ENCODE data around the gene KCNC4.

Gene KCNC4

DNA sequence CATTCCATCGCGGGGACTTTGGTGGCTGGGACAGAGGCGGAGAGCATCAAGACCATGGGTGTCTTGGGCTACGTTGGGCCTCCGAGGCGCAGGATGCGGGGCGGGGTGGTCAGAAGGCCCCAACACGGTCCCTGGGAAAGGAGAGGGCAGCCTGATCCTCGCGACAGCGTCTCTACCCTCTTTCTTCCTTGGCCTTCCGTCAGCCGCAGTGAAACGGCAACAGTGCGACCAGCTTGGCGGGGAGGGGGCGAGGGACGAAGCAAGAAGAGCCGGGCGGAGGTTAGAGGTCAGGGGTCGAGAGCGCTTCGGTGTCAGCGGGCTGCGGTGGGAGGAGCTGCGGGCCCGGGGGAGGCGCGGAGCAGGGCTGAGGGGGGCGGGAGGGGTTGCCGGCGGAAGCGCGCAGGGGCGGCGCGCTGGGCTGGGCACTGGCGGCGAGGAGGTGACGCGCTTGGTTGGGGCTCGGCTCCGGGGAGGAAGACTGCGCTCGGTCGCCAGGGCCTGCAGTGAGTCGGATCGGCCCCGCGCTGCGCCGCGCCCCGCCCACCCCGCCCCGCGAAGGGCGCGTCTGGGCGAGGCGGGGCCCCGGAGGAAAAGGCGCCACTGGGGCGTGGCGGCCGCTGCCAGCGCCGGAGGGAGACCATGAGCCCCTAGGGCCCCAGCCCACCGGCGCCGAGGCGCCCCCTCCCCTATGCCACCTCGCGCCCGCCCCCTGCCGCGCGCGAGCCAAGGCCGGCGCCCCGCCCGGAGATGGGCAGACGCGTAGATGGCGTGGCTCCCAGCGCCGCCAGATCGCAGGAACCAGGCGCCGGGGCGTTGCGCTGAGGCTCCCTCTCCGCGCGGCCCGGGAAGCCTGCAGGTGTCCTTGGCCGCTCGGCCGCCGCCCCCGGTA is at the start of gene KCNC4:
Gene KCNC4 (plus strand): TSS at position 600 of the 889 bp plus-strand sequence. CDS start 1,186 bp downstream, outside the sequence.
- peak; percentile 91 for DNase-seq

DNA sequence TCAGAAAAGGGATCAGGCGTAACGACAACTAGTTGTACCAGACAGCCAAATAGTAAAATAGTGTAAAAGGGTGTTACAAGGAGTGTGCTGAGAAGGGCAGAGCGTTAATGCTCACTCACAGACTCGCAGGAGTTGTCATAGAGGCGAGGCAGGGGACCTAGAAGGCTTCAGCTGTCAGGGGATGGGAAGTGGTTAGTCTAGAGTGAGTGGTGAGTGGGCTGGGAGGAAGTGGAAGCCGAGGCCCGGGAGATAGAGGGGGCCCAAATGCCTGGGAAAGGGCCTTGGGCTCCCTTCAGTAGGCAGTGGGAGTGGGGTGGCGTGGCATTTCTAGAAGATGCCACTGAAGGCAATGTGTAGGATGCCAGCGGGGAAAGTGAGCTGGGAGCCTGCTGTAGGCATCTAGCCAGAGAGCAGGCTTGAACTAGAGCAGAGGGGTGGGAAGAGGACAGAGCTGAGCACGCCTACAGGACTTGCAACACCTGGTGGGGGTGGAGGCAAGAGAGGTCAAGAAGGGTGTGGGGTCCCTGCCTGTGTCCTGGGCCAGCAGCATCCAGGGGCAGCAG is 49.5 kb upstream of the KCNC4 start:
- no peak for DNase-seq

DNA sequence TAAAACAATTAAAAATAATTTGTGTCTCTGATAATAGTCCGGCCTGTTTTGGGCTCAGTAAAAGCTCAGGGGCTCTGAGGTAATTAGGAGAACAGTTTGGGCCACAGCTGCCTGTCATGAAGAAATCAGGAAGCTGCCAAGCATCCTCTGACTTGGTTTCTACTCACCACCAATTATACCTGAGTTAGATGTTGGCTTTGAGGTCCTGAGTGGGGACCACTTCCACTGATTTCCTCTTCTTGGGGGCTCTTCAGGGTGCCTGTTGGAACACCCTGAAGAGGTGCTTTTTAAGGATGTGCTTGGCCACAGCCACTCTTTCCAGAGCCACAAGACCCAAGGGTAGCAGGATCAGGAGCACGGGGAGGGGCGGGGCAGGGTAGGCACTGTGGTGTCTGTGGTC is 48.9 kb upstream of the KCNC4 start:
- no peak for DNase-seq

DNA sequence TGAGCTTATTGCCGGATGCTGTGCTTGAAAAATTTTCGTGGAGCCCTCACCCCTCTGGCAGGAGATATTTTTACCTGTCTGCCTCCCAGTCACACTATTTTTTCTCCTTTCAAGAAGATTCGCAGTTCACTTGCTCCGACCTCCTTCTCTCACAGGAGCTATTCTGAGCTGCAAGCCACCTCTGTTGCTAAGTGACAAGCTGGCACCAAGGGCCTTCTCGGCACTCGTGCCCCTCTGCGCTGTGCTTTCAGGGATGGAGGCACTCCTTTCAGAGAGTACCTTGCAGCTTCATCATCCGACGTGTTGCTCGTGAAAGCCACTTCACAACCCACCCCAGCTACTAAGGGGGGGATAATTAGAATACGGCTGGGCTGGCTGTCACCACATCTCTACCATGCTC is 48.3 kb upstream of the KCNC4 start:
- DNase-seq = no peak

DNA sequence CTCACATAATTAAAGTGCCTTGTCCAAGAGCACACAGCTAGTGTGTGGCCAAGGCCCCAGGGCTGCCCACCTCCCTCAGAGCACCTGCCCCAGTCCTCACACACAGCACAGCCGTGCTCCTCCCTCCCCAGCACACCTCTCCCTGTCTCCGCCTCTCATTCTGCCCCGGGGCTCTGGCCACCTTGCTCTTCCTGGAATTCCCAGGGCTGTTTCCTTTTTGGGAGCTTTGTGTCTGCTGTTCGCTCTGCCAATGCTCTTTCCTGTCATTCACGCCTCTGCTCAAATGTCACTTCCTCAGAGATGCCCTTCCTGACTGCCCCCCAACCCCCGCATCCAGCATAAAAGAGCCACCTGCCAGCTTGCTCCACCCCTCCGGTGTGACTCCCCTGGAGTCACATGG is 46.5 kb upstream of the KCNC4 start:
- DNase-seq = no peak

DNA sequence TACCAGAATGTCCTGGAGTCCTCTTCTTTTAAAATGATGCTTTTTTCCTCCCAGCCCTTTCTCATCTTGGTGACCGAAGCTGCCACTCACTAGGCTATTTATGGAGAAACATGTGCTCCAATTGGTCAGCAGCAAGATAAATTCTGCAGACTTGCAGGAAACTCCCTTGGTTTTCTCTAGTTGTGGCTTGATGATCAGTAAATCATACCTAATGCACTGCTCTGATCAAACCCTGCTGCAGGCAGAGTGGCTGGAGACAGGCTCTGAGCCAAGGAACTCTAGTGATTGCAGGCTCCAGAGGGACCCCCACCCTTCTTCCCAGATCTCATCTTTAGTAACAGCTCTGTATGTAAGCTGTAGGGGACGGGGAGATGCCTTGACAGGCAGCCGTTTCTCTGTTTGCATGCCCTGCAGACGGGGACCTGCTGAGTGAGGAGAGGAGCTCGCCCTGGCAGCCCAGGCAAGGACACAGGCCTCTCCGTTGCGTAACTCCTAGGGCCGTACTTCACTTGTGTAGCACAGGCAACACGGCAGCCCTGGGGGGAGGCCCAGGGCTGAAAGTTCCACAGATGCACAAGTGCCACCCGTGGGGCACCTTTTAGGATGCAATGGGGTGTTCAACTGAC is 45.3 kb upstream of the KCNC4 start:
- no peak for DNase-seq

DNA sequence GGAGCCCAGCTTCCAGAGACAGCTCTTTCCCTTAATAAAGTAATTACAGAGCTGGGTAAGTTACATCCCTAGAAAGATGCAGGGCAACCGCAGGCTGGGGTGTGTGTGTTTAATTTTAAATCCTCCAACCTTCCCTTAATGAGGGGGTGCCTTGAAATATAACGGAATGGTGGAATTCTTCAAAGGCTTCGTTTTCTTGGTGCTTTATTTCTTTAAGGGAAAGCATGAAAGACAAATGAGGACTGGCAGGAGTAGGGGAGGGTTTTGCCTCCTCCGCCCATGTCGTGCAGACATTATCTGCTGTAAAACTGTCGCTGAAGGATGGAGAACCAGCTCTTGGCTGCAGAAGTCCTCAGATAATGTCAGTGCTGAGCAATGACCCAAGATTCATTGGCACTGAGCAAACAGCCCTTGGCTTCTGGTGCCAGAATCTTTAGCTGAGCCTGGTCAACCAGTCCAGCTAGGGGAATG is 44.3 kb upstream of the KCNC4 start:
- no peak for DNase-seq

DNA sequence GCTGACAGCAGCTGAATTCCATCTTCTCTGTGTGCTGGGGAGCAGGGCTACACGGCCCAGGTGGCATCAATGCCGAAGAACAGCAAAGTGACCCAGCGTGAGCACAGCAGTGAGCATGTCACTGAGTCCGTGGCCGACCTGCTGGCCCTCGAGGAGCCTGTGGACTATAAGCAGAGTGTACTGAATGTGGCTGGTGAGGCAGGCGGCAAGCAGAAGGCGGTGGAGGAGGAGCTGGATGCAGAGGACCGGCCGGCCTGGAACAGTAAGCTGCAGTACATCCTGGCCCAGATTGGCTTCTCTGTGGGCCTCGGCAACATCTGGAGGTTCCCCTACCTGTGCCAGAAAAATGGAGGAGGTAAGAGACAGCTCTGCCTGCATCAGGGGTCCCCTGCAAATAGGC is 43.3 kb upstream of the KCNC4 start:
- DNase-seq = no peak

DNA sequence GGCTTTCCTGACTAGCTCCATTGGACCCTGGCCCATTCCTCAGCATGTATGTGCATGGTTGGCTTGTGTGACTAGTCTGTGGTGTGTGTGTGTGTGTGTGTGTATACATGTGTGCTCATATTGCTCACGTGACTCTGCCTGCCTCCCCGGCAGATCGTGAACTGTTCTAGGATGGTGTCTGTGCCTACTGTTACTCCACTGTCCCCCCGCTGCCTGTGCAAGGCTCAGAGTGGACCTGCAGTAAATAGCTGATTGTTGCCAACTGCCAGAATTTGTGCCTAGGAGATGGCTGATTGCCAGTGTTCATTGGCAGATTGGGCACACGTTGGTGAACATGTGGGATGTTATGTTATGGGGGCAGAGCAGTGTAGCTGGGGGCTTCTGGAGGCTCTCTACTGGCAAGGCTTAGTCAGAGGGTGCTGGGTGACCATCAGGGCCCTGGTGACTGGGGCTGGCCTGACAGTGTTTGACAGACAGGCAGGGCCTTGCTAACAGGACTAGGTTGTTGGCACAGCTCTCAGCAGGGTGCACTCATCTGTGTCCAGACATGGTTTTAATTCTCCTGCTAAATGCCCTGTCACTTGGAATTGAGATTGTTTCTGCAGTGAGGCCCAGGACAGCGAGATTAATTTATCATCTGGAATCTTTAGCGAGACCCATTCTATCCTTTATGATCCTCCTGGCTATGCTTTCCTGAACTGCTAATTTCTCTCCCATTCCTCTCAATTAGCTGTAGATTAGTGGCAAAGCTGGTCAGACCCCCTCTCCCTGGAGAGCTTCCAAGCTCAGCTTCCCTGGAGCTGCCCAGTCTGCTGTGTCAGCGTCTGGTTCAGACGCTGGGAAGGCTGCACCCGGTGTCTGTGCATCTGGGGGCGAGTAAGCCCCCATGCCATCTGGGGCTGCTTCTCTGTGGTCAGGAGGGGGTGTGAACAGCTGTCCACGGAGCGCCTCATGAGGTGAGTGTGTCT is 39.1 kb upstream of the KCNC4 start:
- DNase-seq = peak; percentile 96

DNA sequence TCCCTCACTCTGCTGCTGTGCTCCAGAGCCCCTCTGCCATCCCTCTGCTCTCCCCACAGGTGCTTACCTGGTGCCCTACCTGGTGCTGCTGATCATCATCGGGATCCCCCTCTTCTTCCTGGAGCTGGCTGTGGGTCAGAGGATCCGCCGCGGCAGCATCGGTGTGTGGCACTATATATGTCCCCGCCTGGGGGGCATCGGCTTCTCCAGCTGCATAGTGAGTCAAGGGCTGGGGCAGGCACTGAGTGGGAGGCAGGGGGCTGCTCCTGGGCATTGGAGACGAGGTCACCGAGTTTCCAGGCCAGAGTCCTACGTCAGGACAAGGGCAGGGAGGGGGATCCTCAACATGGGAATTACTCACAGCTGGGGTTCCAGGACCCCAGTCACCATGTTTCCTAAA is 38.1 kb upstream of the KCNC4 start:
- no peak for DNase-seq

DNA sequence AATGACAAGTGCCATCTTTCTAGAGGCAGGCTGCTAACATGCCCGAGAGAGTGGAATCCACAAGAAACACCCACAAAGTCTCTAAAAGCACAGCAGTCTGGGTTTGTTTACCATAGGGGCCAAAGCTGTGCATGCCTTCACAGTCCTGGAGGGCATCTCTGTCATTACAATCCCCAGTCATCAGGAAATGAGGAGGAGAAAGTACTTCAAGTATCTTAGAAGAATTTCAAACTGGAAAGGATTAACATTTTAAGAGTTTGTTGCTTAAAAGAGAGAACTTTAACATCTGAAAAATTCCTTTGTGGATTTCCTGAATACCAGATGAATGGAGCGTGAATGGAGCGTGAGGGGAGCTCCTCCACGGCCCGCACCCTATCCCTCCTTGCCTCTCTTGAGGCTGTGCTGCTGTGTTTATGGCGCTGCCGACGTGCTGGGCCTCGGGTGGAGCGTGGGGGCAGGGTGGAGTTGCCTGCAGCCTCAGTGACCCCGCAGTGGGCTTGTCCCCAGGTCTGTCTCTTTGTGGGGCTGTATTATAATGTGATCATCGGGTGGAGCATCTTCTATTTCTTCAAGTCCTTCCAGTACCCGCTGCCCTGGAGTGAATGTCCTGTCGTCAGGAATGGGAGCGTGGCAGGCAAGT is 36.5 kb upstream of the KCNC4 start:
- DNase-seq = no peak

DNA sequence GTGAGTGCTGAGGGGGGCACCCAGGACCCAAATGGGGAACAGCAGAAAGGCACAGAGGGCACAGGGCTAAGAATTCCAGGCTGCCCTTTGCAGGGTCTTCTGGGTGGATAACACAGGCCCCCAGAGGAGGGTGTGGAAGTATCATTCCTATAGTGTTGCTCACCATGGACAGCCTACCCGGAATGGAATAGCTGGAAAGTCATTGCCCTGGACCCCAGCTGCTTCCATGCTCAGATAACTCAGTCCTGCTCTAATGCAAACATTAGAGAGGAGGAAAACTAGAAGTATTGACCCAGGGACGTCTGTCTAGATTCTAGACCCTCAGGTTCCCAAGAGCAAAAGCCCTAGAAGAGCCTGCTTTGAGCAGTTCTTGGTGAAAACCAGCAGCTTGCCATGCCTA is 35.2 kb upstream of the KCNC4 start:
- DNase-seq = no peak

DNA sequence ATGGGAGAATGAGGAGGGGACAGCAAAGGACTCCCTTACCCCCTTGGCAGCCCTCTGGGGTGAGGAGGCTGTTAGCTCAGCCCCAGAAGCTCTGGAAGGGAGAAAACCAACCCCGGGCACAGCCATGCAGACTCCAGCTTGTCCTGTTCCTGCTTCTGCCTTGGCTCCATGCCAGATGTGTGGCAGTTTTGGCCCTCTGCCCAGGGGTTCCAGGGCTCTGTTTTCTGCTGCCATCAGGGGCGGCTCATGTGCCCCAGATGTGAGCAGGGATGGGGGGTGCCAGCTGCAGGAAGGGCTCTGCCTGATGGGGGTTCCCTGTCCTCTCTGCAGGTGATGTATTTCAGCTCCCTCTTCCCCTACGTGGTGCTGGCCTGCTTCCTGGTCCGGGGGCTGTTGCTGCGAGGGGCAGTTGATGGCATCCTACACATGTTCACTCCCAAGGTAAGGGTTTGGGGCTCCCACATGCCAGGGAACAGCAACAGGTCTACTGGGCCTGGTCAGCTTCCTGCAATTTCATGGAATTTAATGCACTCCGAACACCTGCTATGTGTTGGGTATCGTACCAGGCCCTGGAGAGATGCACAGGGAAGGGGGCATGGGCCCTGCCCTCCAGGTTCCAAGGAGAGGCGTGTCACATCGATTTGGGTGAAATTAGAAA is 33.7 kb upstream of the KCNC4 start:
- peak; percentile 59 for DNase-seq

DNA sequence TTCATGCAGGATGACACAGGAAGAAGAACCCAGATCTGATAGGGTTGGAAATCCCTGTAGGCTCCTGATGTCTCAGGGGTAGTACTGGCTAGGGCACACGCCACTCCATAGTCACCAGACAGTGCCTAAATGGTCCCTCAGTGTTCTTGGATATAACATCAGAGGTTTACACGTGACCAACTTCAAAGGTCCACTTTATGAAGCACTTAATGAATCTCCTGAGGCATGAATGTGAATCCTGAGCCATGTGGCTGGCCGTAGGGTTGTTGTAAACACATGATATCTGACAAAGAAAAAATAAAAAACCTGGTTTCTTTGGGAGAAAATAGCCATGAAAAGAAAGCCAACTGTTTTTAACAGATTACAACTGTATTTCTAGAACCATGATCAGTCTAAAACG is 32.3 kb upstream of the KCNC4 start:
- no peak for DNase-seq

DNA sequence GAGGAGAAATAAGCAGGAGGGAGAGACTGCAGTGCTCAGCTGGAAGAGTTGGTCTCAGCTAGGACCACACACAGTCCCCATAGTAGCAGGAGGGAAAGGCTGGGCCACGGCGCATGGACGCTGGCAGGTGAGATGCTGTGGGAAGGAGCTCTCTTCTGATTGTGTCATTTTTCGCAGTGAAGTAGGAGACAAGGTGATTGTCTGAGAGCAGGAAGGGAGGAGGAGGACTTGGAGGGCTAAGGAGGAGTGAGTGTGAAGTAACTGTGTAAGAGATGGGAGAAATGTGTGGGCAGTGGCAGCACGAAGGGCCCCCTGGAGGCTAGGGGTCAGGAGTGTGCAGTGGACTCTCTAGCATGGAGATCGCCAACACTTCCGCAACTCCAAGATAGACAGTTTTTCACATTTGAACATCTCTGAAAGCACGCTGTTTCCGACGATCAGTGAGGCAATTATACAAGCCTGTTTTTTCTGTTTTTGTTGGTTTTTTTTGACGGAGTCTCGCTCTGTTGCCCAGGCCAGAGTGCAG is 26.4 kb upstream of the KCNC4 start:
- DNase-seq = no peak

DNA sequence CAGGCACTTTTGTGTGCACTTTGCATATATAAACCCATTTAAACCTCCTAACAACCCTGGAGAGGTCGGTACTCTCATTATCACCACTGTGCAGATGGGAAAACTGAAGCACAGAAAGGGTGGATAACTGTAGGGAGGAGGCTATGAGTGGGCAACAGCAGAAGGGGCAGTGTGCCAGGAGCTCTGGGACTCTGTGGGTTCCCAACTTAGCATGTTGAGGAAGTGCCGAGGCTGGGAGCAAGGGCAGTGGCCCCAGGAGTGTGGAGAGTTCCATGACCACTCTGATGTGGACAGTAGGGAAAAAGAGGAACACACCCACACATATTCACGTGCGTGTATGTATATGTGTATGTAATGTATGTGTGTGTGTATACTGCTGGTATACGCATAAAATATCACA is 25.7 kb upstream of the KCNC4 start:
- no peak for DNase-seq

DNA sequence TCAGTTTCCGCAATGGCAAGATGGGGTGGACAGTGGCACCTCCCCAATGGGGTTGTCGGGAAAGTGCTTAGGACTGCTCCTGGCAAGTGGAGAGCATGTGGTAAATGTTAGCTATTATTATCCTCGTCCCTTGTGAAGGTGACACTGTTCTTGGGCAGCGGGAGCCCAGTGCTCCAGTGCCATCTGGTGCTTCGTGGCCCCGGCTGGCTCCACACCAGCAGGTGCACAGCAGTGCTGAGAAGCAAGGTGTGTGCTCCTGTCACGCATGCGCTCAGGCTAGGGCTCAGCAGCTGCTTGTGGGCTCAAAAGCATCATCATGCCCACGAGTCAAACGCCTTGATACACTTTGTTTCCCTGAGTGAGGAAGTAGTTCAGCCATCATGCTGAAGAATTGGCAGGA is 24.9 kb upstream of the KCNC4 start:
- DNase-seq = peak; percentile 25

DNA sequence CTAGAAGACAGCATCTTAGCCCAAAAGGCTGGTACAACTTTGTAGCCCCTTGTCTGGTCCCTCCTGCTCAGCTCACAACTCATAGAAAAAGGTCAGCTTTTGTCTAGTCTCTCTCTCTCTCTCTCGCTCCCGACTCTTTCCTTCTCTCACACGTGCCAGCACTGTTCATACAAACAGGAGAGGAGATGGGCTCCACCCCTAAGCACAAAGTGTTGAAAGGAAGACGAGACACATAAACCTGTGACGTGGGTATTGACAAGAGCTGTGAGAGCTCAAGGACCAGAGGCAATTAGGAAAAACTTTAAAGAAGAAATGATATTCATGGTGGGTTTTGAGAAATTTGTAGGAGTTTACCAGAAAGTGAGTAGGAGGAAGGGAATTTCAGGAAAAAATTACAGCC is 23.6 kb upstream of the KCNC4 start:
- no peak for DNase-seq

DNA sequence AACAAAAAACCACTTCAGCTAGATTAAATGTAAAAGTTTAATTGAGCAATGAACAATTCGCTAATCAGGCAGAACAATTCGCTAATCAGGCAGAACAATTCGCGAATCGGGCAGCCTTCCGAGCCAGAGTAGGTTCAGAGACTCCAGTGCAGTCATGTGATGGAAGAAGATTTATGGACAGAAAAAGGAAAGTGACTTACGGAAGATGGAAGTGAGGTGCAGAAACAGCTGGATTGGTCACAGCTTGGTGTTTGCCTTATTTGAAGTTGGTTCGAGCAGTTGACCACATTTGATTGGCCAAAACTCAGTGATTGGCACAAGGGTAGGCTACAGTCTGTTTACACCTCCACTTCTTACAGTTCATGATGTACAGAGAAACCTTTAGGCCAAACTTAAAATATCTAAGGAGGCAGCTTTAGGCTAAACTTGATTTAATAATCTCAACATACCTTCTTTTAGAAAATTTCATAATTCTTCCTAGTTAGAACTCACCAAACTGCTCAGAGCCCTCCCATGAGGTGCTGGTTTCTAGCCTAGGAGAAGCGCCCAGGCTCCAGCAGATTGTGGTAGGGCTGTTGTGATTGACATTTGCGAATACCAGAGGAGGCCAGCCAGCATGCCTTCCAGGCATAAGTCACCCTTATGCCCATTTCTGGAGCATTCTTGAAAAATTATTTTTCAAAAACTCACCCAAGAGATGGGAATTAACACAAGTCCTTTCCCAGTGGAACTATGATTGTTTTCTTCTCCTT is 22.8 kb upstream of the KCNC4 start:
- no peak for DNase-seq

DNA sequence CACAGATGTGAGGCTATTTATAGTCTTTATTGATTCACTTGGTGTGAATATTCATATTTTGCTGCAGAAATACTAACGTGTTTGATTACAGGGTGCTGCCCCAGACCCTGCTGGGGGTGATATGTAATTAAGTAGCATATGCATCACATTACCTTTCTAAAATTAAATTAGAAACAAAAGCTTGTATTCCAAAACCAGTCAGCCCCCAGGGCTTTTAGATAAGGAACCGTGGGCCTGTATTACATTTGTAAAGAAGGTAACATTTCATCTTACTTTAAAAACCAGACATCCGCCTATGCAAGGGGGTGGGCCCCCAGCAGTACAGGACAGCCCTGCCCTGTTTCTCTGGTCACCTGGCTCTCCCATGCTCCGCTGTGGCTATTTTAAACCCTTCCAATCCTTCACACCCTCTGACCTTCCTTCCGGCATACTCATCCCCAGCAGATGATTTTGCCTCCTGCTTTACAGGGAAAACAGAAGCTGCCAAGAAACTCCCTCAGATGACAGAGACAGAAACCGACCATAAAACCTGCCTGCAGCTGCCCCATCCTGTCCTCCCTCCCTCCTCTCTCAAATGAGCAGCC is 22.0 kb upstream of the KCNC4 start:
- DNase-seq = no peak
